Uterus (tissue), 4 donors: ENCODE data around the gene EIF5AL1. TPM values are rescaled to one million over a fixed set of nuclear protein-coding genes. Genes with fewer than 3 reads are reported as not detected.
"Not testable (repeated sequence)": the region's sequence is repeated elsewhere in the genome, so short reads cannot be mapped to it uniquely, and the experiment has no call there.

ENCODE experiments used
- DNase-seq, 2 donors: peaks; one replicate each; pipeline ENCODE4 v3.0.0-alpha.2; 2019 to 2020
- H3K27ac ChIP-seq, 2 donors: fragments of 200-600 bp; sonication (generic); 1 replicate in 1 of 2; 2 replicates in 1 of 2; pipeline ENCODE4 v1.5.1; 2016 to 2018
- H3K27me3 ChIP-seq, 2 donors: fragments of 200-600 bp; sonication (generic); one replicate each; pipeline ENCODE4 v1.5.1; 2018 to 2019; ENCODE audit warnings: control low read depth in 1 of 2
- H3K36me3 ChIP-seq, 2 donors: fragments of 200-600 bp; sonication (generic); one replicate each; pipeline ENCODE4 v1.5.1; 2019; ENCODE audit warnings: control low read depth in 1 of 2
- H3K4me1 ChIP-seq, 2 donors: fragments of 200-600 bp; sonication (generic); one replicate each; pipeline ENCODE4 v1.5.1; 2018 to 2019; ENCODE audit warnings: control low read depth in 1 of 2
- H3K4me3 ChIP-seq, 2 donors: fragments of 200-600 bp; sonication (generic); 1 replicate in 1 of 2; 2 replicates in 1 of 2; pipeline ENCODE4 v1.5.1; 2018 to 2019; ENCODE audit warnings: mild to moderate bottlenecking in 1 of 2
- H3K9me3 ChIP-seq, 2 donors: fragments of 200-600 bp; sonication (generic); one replicate each; pipeline ENCODE4 v1.5.1; 2019; ENCODE audit warnings: control low read depth in 1 of 2
- POLR2A ChIP-seq, 2 donors: fragments of 450-650 bp; IDR thresholded peaks; one replicate each; pipeline ENCODE4 v1.6.1; 2016; ENCODE audit warnings: antibody characterized with exemption in 2 of 2, mild to moderate bottlenecking in 1 of 2, moderate library complexity in 1 of 2
- intact Hi-C: fragments of 100-400 bp; cut with DNase I; formaldehyde crosslinking; loops from one replicate; pipeline ENCODE4 v1.15.1; 2023; ENCODE audit warnings: low total_unique reads
- total RNA-seq, 4 donors: library from RNA; depleted of rRNA in 3 of 4; stranded (reverse); fragments of >200 nt in 3 of 4; gene quantifications; one replicate each; pipeline versions ENCODE4 v1.1.0 to v1.2.4, GENCODE V29; 2014 to 2023
- TF ChIP-seq, protein P1 (sequence below), 4 experiments: fragments of 200-600 bp in 2 of 4; fragments of 450-650 bp in 2 of 4; sonication (generic) in 2 of 4; IDR thresholded peaks; one replicate each; pipeline ENCODE4 v1.5.1; 2016 to 2019; ENCODE audit warnings: antibody characterized with exemption in 4 of 4, mild to moderate bottlenecking in 2 of 4, moderate library complexity in 1 of 4
- donor health status: DM: yes; HTN: yes; CAD: no.

The EIF5AL1 gene
- under 1 TPM in 3 of 4 donors, not detected in 1; 0.14 to 0.29 (median 0.26) TPM for total RNA-seq

DNA sequence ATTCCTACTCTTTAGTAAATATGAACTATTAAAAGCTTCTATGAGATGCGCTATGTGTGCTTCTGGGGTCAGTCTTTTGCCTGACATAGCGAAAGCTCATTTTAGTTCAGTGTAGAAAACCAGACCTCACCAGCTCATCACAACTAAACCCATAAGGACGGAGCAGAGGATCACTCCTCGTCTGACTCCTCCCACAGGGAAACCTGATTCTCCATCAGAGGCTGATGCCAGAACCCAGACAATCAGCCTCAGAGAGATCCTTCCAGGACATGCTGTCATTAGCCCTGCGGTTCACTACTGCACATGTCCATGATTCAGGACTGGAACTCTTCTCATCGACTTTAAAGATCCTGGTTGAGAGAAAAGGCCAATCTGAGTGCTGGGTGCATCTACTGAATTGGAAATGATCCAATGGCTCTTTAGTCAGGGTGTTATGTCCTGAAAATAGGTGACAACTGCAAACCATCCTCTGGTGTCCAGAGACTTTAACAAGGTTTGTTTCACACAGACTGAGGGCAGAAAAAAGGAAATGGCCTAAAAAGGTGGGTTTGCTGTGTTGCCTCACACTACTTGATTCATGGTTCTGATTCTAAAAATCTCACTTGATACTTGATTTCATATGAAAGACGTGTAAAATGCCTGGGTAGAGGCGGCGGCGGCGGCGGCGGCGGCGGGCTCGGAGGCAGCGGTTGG, at the start of gene EIF5AL1:
TSS of gene EIF5AL1 (plus strand) at position 643 of the 693 bp plus-strand sequence. CDS start 117 bp downstream, outside the sequence.
- intact Hi-C loops, DNase-seq, H3K4me1 ChIP-seq, H3K27ac ChIP-seq, H3K4me3 ChIP-seq, H3K36me3 ChIP-seq, H3K27me3 ChIP-seq, H3K9me3 ChIP-seq: not testable (repeated sequence)

DNA sequence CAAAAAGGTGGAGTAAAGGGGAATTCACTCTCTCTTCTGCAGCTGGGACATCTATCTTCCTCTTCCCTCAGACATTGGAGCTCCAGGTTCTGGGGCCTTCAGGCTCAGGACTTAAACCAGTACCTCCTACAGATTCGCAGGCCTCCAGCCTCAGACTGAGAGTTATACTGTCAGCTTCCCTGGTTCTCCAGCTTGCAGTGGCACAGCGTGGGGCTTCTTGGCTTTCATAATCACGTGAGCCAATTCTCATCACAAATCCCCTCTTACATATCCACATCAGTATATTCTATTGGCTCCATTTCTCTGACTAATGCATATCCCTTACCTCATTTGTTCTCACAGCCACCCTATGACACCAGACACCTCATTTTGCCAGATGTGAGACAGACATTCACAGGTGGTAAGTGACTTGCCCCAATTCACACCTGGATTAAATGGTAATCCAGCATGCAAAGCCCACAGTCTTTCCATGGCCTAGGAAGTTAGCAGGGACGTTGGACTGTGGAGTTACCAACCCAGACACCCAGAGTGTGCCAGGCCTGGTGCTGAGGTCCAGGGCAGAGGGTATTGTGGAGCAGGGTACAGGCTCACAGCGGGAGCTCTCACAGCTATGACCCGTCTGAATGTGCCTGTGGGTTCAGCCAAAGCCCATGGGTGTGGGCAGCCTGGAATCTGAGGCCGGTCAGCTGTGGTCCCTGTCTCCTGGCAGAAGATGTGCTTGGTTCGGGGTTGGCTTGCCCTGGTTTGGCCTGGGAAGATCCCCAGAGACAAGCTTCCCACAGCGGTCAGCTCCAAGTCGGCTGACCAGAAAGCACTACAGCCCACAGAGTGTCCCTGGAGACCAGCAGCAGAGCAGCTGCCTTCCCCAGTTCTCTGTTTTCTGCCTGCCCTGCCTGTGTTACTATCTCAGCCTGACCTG, 48.5 kb upstream of the EIF5AL1 start:
- no peak overlapping the region for H3K27ac ChIP-seq
- TF ChIP-seq, protein P1, sequence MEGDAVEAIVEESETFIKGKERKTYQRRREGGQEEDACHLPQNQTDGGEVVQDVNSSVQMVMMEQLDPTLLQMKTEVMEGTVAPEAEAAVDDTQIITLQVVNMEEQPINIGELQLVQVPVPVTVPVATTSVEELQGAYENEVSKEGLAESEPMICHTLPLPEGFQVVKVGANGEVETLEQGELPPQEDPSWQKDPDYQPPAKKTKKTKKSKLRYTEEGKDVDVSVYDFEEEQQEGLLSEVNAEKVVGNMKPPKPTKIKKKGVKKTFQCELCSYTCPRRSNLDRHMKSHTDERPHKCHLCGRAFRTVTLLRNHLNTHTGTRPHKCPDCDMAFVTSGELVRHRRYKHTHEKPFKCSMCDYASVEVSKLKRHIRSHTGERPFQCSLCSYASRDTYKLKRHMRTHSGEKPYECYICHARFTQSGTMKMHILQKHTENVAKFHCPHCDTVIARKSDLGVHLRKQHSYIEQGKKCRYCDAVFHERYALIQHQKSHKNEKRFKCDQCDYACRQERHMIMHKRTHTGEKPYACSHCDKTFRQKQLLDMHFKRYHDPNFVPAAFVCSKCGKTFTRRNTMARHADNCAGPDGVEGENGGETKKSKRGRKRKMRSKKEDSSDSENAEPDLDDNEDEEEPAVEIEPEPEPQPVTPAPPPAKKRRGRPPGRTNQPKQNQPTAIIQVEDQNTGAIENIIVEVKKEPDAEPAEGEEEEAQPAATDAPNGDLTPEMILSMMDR (IDR thresholded peaks at IDR 0.05): no peak
- no peak for TF ChIP-seq POLR2A (IDR thresholded peaks at IDR 0.05)
- no peak overlapping the region for H3K4me3 ChIP-seq
- H3K27me3 ChIP-seq: no peaks in the 10 kb centered on the region
- no peaks in the 10 kb centered on the region for H3K36me3 ChIP-seq
- no peaks in the 10 kb centered on the region for H3K9me3 ChIP-seq
- no peak for DNase-seq
- intact Hi-C loops: no loop called here
- no peaks in the 10 kb centered on the region for H3K4me1 ChIP-seq

DNA sequence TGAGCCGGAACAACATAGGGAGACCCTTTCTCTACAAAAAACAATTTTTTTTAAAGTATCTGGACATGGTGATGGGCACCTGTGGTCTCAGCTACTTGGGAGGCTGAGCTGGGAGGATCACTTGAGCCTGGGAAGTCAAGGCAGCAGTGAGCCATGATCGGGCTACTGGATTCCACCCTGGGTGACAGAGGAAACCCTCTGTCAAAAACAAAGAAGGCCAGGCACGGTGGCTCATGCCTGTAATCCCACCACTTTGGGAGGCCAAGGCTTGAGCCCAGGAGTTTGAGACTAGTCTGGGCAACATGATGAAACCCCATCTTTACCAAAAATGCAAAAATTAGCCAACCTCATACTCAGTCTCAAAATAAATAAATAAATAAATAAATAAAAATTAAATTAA, 47.0 kb upstream of the EIF5AL1 start:
- no peak overlapping the region for H3K27ac ChIP-seq
- no peaks in the 10 kb centered on the region for H3K4me1 ChIP-seq
- intact Hi-C loops: loop anchor here (5.0 kb wide), 1 partner anchor 93 kb away; no protein-coding TSS in a partner anchor
- no peaks in the 10 kb centered on the region for H3K27me3 ChIP-seq
- no peak overlapping the region for H3K4me3 ChIP-seq
- TF ChIP-seq POLR2A (IDR thresholded peaks at IDR 0.05): no peak
- TF ChIP-seq, protein P1 (IDR thresholded peaks at IDR 0.05): no peak
- H3K9me3 ChIP-seq: no peaks in the 10 kb centered on the region
- no peaks in the 10 kb centered on the region for H3K36me3 ChIP-seq
- no peak for DNase-seq

DNA sequence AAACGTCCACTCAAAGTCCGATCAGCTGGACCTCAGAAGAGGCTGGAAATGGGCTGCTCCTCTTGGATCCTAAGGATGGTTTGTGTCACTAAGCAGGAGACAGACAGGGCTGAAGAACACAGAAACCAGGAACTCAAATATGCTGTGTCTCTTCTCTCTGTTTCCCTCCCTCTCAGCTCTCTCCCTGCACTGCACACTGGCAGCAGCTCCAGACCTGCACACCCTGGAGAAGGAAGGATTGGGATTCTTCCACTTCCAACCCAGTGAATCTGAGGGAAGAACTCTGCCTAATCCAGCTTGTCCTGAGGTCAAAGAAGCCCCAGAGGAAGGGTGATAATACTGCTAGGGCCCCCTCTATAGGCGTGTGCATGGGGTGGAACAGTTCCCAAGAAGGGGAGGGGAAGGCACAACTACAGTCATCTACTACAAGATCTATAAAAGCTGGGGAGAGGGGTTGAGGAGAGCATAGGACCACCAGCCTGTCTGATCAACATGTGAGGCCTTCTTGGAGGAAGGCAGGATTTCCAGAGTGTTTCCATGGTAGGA, 44.2 kb upstream of the EIF5AL1 start:
- Histone ChIP-seq H3K36me3 (no peaks in the 10 kb centered on the region), H3K4me3 (no peak overlapping the region), H3K27ac (peak overlapping the region; percentile 12 to 22), H3K4me1 (no peaks in the 10 kb centered on the region), H3K27me3 (no peaks in the 10 kb centered on the region), H3K9me3 (no peaks in the 10 kb centered on the region)
- DNase-seq: no peak
- TF ChIP-seq, protein P1 (IDR thresholded peaks at IDR 0.05): no peak
- no peak for TF ChIP-seq POLR2A (IDR thresholded peaks at IDR 0.05)
- intact Hi-C loops: loop anchor here (5.0 kb wide), 1 partner anchor 96 kb away; no protein-coding TSS in a partner anchor

DNA sequence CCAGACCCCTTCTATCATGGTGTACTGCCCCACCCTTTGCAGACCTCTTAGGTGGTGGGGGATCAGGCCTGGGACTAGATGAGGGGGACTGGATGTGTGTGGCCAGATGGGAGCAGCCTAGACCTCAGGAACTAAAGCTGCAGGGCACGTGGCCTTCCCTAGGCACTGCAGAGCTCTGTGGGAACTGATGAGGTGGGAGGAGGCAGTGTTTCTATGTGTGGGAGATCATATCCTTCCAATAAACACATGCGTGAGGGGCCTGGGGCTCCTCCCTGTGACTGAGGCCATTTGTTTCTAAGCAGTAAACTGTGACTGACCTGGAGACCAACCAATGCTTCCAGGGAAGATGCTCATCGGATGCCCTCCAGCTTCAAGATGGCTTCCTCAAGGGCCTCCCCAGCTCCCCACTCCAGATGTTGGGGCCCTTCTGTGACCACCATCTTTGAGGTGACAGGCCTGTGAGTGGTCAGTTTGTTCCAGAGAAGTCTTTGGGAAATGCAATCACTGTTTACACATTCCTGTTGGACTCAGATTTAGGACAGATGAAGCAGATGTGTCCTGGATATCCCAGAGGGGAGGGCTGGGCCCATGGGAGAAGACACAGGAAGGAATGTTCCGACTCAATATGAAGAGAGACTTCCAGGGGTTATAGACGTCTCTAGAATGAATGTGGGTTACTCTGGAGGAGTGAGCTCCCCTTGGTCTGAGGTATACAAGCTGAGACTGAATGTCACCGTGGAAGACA, 43.3 kb upstream of the EIF5AL1 start:
- no peak for DNase-seq
- H3K4me3 ChIP-seq: no peak overlapping the region
- no peaks in the 10 kb centered on the region for H3K27me3 ChIP-seq
- no peaks in the 10 kb centered on the region for H3K36me3 ChIP-seq
- no peaks in the 10 kb centered on the region for H3K9me3 ChIP-seq
- intact Hi-C loops: loop anchor here (5.0 kb wide), 1 partner anchor 97 kb away; no protein-coding TSS in a partner anchor
- TF ChIP-seq, protein P1 (IDR thresholded peaks at IDR 0.05): no peak
- no peak for TF ChIP-seq POLR2A (IDR thresholded peaks at IDR 0.05)
- H3K4me1 ChIP-seq: no peaks in the 10 kb centered on the region
- H3K27ac ChIP-seq: no peak overlapping the region
